HepG2 (cell line): ENCODE results near the gene CGA. TPM values are rescaled to one million over a fixed set of nuclear protein-coding genes. Genes with fewer than 3 reads are reported as not detected.

Source experiments
- ATAC-seq: fragments of 200-7000 bp; cut with Tn5 transposase; 3 replicates; pipeline ENCODE4 v1.9.1; 2020; ENCODE audit warnings: mild to moderate bottlenecking, moderate library complexity
- BruUV-seq: library from RNA; stranded (reverse); fragments of 400-500 nt; replicated peaks from 2 replicates; lab custom pipeline; 2021; lab: Mats Ljungman, UMichigan
- CTCF ChIA-PET: fragments of 300-600 bp; formaldehyde crosslinking; extraction: SDS; loops from one replicate; lab custom pipeline; 2021; ENCODE audit warnings: low total read pairs, inconsistent platforms, low intra/inter-chr PET ratio; lab: Yijun Ruan, JAX
- POLR2A ChIA-PET: fragments of 350-600 bp; sonication (Branson Sonifier 250); formaldehyde crosslinking; loops from one replicate; lab custom pipeline; 2020; ENCODE audit warnings: antibody characterized with exemption, inconsistent platforms; lab: Yijun Ruan, JAX
- DNase-seq: peaks from one replicate; pipeline ENCODE4 v3.0.0-alpha.2; 2015; ENCODE audit warnings: low spot score
- FAIRE-seq: peaks from 3 replicates; lab custom pipeline; 2011; peaks lifted over from hg19 to GRCh38; lab: Jason Lieb, UNC
- H2AFZ ChIP-seq: one replicate; pipeline ENCODE4 v1.6.1; 2011; ENCODE audit warnings: low read length, inconsistent platforms
- H3K27ac ChIP-seq: fragments of 300-600 bp; 3 replicates; pipeline ENCODE4 v1.8.0; 2011; ENCODE audit warnings: mixed run types, mild to moderate bottlenecking, mixed read lengths, low read length, inconsistent platforms; ENCODE audit not compliant: insufficient read depth; ENCODE audit errors: extremely low read length
- H3K27me3 ChIP-seq, 2 experiments: fragments of 200-600 bp in 1 of 2; 2 replicates in 1 of 2; 3 replicates in 1 of 2; pipeline versions ENCODE4 v1.6.0 to v1.8.0; 2011; ENCODE audit warnings: low read length in 2 of 2, mild to moderate bottlenecking in 2 of 2, moderate library complexity in 2 of 2, inconsistent platforms in 1 of 2; ENCODE audit not compliant: insufficient read depth in 2 of 2, control insufficient read depth in 1 of 2
- H3K36me3 ChIP-seq, 2 experiments: fragments of 200-600 bp in 1 of 2; replicated peaks in 1 of 2; 2 replicates in 1 of 2; 3 replicates in 1 of 2; pipeline versions ENCODE4 v1.5.1 to v1.8.0; 2011; ENCODE audit warnings: low read length in 2 of 2, inconsistent platforms in 1 of 2; ENCODE audit not compliant: insufficient read depth in 2 of 2, control insufficient read depth in 1 of 2
- H3K4me1 ChIP-seq: 2 replicates; pipeline ENCODE4 v1.5.1; 2012; ENCODE audit warnings: low read length, inconsistent platforms; ENCODE audit not compliant: insufficient read depth
- H3K4me2 ChIP-seq: 2 replicates; pipeline ENCODE4 v1.6.0; 2011; ENCODE audit warnings: low read depth, low read length, inconsistent platforms
- H3K4me3 ChIP-seq, 3 experiments: fragments of 200-600 bp in 1 of 3; sonication (generic), shearing (Covaris generic) in 1 of 3; replicated peaks in 1 of 3; 2 replicates each; pipeline ENCODE4 v1.5.1; 2011 to 2016; ENCODE audit warnings: low read length in 3 of 3, inconsistent platforms in 2 of 3, low read depth in 2 of 3, mild to moderate bottlenecking in 2 of 3, control low read depth in 1 of 3, mixed read lengths in 1 of 3; ENCODE audit not compliant: insufficient read depth in 1 of 3
- H3K79me2 ChIP-seq: one replicate; pipeline ENCODE4 v1.6.1; 2011; ENCODE audit warnings: low read length, inconsistent platforms; ENCODE audit not compliant: insufficient read depth
- H3K9ac ChIP-seq: 2 replicates; pipeline ENCODE4 v1.6.0; 2011; ENCODE audit warnings: mild to moderate bottlenecking, low read depth, low read length, inconsistent platforms; ENCODE audit not compliant: insufficient read depth
- H3K9me3 ChIP-seq: 2 replicates; pipeline ENCODE4 v1.5.1; 2012; ENCODE audit warnings: mild to moderate bottlenecking, low read length
- H4K20me1 ChIP-seq: 2 replicates; pipeline ENCODE4 v1.6.0; 2011; ENCODE audit warnings: inconsistent platforms, mild to moderate bottlenecking, low read length, moderate library complexity; ENCODE audit not compliant: insufficient read depth
- DMAP1 ChIP-seq: IDR thresholded peaks from 2 replicates; pipeline ENCODE4 v1.6.1; 2016
- ELF4 ChIP-seq: sonication (generic); formaldehyde crosslinking; IDR thresholded peaks from 2 replicates; pipeline ENCODE4 v1.5.0; 2020; ENCODE audit warnings: missing genetic modification reagents, mild to moderate bottlenecking, moderate library complexity, borderline replicate concordance
- FOXP1 ChIP-seq, 2 experiments: fragments of 450-650 bp in 1 of 2; IDR thresholded peaks; 2 replicates each; pipeline ENCODE4 v1.6.1; 2017 to 2018; ENCODE audit warnings: antibody characterized with exemption in 1 of 2
- GABPA ChIP-seq, 2 experiments: IDR thresholded peaks; 2 replicates each; pipeline ENCODE4 v1.6.1; 2011 to 2016; ENCODE audit warnings: low read depth in 2 of 2, low read length in 1 of 2, missing biosample characterization in 1 of 2, missing genetic modification characterization in 1 of 2
- JDP2 ChIP-seq: sonication (generic); formaldehyde crosslinking; IDR thresholded peaks from 2 replicates; pipeline ENCODE4 v1.8.1; 2022; ENCODE audit warnings: missing genetic modification reagents, borderline replicate concordance
- MEIS2 ChIP-seq: sonication (generic); formaldehyde crosslinking; IDR thresholded peaks from 2 replicates; pipeline ENCODE4 v1.9.0; 2021; ENCODE audit warnings: mild to moderate bottlenecking, missing genetic modification reagents
- NCOA1 ChIP-seq: sonication (generic); formaldehyde crosslinking; IDR thresholded peaks from 2 replicates; pipeline ENCODE4 v1.9.0; 2021; ENCODE audit warnings: missing genetic modification reagents
- RAD51 ChIP-seq: fragments of 450-650 bp; IDR thresholded peaks from 2 replicates; pipeline ENCODE4 v1.6.1; 2016; ENCODE audit warnings: borderline replicate concordance
- YEATS4 ChIP-seq: sonication (generic); formaldehyde crosslinking; IDR thresholded peaks from 2 replicates; pipeline ENCODE4 v1.4.0; 2020; ENCODE audit warnings: missing genetic modification reagents, borderline replicate concordance
- ZNF282 ChIP-seq: fragments of 450-650 bp; IDR thresholded peaks from 2 replicates; pipeline ENCODE4 v1.6.1; 2018; ENCODE audit not compliant: partially characterized antibody
- ZNF33A ChIP-seq: sonication (generic); formaldehyde crosslinking; IDR thresholded peaks from 2 replicates; pipeline ENCODE4 v1.5.1; 2020; ENCODE audit warnings: missing genetic modification reagents, mild to moderate bottlenecking, moderate library complexity, borderline replicate concordance
- ZNF354B ChIP-seq: sonication (generic); formaldehyde crosslinking; IDR thresholded peaks from 2 replicates; pipeline ENCODE4 v1.8.0; 2022; ENCODE audit warnings: mild to moderate bottlenecking, missing genetic modification reagents
- ZNF549 ChIP-seq: sonication (generic); formaldehyde crosslinking; IDR thresholded peaks from 2 replicates; pipeline ENCODE4 v1.5.0; 2020; ENCODE audit warnings: missing genetic modification reagents
- ZNF720 ChIP-seq: sonication (generic); formaldehyde crosslinking; IDR thresholded peaks from 2 replicates; pipeline ENCODE4 v1.4.0; 2020; ENCODE audit warnings: missing genetic modification reagents
- ZNF790 ChIP-seq: sonication (generic); formaldehyde crosslinking; IDR thresholded peaks from 2 replicates; pipeline ENCODE4 v1.8.0; 2022; ENCODE audit warnings: missing genetic modification reagents, mild to moderate bottlenecking, borderline replicate concordance
- WGBS: methylation state at CpG from one replicate; pipeline ENCODE4 v1.1.6; 2017; ENCODE audit warnings: low lambda C conversion rate; 5-methylcytosine and 5-hydroxymethylcytosine counted together
- in situ Hi-C: cut with HindIII; loops from 2 replicates; pipeline ENCODE4 v1.10.0; 2017; ENCODE audit warnings: low pct_unique_long_range_greater_than_20kb; ENCODE audit not compliant: extremely low pct_ligation_motif_present
- intact Hi-C: fragments of 100-400 bp; cut with micrococcal nuclease; formaldehyde crosslinking; loops from one replicate; pipeline ENCODE4 v1.10.0; 2022; ENCODE audit not compliant: unreplicated experiment
- polyA plus RNA-seq, 8 experiments: library from polyadenylated mRNA; depleted of rRNA in 3 of 8; stranded (reverse) in 7 of 8; unstranded in 1 of 8; fragments of >200 nt; fragmentation: Illumina TruSeq in 4 of 8; extraction: Trizol in 4 of 8; gene quantifications; 2 replicates each; pipeline versions ENCODE4 v1.2.1 to v1.2.3, GENCODE V29; 2011 to 2016; ENCODE audit warnings: low read depth in 4 of 8, missing spikeins in 1 of 8, mixed read lengths in 1 of 8; ENCODE audit not compliant: insufficient read depth in 1 of 8
- total RNA-seq, 5 experiments: library from RNA; depleted of rRNA; stranded (reverse); fragments of >200 nt; fragmentation: Illumina TruSeq; extraction: Trizol; gene quantifications; 2 replicates each; pipeline ENCODE4 v1.2.3, GENCODE V29; 2016; ENCODE audit warnings: low read depth in 1 of 5
- TF ChIP-seq, protein P1 (sequence below): IDR thresholded peaks from 2 replicates; pipeline ENCODE4 v1.6.1; 2012; ENCODE audit warnings: low read length, improper control_type of control experiment
- TF ChIP-seq, protein P2 (sequence below): sonication (generic); formaldehyde crosslinking; IDR thresholded peaks from 2 replicates; pipeline ENCODE4 v1.5.0; 2020; ENCODE audit warnings: missing genetic modification reagents
- TF ChIP-seq, protein P3 (sequence below): sonication (generic); formaldehyde crosslinking; IDR thresholded peaks from 2 replicates; pipeline ENCODE4 v1.9.0; 2021; ENCODE audit warnings: missing genetic modification reagents, mild to moderate bottlenecking, borderline replicate concordance

Gene CGA
- total and polyA plus RNA-seq, 2 of the 13 experiments (the other 11 are each of a cell fraction or from before 2014, with no cell fraction given) = 0.09 TPM; not detected in 1

DNA sequence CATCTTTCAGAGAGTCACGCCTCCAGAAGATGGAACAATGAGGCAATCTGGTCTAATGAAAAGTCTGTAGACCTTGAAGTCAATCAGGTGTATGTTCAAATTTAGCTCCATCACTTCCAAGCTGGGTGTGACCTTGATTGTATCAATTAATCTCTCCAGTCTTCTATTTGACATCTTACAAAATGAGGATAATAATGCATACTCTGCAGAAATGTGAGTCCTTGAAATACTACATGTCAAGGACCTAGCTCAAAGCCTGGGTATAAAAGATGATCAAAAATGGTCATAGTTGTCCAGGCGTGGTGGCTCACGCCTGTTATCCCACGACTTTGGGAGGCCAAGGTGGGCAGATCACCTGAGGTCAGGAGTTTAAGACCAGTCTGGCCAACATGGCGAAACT, 29.8 kb downstream of the CGA start (continued):
- TF ChIP-seq GABPA (IDR thresholded peaks at IDR 0.05; ENCODE audit: low read depth, low read length) = no peak
- TF ChIP-seq GABPA (CRISPR knock-in tag; IDR thresholded peaks at IDR 0.05; ENCODE audit: low read depth) = no peak
- TF ChIP-seq, all 625 proteins: peak for 2

DNA sequence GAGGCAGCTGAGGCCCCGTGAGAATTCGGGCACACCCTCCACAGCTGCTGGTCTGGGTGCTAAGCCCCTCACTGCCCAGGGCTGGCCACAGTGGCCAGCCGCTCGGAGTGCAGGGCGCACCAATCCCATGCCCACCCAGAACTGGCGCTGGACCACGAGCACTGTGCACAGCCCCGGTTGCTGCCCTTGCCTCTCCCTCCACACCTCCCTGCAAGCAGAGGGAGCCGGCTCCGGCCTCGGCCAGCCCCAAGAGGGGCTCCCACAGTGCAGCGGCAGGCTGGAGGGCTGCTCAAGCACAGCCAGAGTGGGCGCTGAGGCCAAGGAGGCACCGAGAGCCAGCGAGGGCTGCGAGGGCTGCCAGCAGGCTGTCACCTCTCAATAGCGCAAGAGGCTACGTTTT, 35.0 kb downstream of the CGA start:
- Histone ChIP-seq H3K79me2 (no peaks in the 10 kb centered on the region), H3K27ac (no peak overlapping the region), H3K36me3 (no peaks in the 10 kb centered on the region), H3K9ac (no peak overlapping the region), H2AFZ (no peak overlapping the region), H3K27me3 (no peaks in the 10 kb centered on the region; a peak in 1 of 5 replicates), H3K4me2 (no peak overlapping the region), H3K4me3 (no peak overlapping the region), H3K4me1 (no peaks in the 10 kb centered on the region), H3K9me3 (no peaks in the 10 kb centered on the region), H4K20me1 (no peaks in the 10 kb centered on the region)
- in situ Hi-C loops (no loop called here), intact Hi-C loops (no loop called here)
- BruUV-seq = no TSS peak
- POLR2A ChIA-PET = no interaction called here
- ATAC-seq (no peak), FAIRE-seq (no peak), DNase-seq (no peak)
- CTCF ChIA-PET = no interaction called here
- WGBS = 69% methylated on average over 6 of the region's 18 CpGs
- no peak for TF ChIP-seq ZNF549
- TF ChIP-seq ELF4 (CRISPR knock-in tag) = no peak
- no peak for TF ChIP-seq ZNF354B (CRISPR knock-in tag)
- no peak for TF ChIP-seq ZNF720
- no peak for TF ChIP-seq ZNF282
- no peak for TF ChIP-seq MEIS2 (CRISPR knock-in tag)
- TF ChIP-seq, protein P1, sequence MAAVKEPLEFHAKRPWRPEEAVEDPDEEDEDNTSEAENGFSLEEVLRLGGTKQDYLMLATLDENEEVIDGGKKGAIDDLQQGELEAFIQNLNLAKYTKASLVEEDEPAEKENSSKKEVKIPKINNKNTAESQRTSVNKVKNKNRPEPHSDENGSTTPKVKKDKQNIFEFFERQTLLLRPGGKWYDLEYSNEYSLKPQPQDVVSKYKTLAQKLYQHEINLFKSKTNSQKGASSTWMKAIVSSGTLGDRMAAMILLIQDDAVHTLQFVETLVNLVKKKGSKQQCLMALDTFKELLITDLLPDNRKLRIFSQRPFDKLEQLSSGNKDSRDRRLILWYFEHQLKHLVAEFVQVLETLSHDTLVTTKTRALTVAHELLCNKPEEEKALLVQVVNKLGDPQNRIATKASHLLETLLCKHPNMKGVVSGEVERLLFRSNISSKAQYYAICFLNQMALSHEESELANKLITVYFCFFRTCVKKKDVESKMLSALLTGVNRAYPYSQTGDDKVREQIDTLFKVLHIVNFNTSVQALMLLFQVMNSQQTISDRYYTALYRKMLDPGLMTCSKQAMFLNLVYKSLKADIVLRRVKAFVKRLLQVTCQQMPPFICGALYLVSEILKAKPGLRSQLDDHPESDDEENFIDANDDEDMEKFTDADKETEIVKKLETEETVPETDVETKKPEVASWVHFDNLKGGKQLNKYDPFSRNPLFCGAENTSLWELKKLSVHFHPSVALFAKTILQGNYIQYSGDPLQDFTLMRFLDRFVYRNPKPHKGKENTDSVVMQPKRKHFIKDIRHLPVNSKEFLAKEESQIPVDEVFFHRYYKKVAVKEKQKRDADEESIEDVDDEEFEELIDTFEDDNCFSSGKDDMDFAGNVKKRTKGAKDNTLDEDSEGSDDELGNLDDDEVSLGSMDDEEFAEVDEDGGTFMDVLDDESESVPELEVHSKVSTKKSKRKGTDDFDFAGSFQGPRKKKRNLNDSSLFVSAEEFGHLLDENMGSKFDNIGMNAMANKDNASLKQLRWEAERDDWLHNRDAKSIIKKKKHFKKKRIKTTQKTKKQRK = no peak
- TF ChIP-seq, protein P2, sequence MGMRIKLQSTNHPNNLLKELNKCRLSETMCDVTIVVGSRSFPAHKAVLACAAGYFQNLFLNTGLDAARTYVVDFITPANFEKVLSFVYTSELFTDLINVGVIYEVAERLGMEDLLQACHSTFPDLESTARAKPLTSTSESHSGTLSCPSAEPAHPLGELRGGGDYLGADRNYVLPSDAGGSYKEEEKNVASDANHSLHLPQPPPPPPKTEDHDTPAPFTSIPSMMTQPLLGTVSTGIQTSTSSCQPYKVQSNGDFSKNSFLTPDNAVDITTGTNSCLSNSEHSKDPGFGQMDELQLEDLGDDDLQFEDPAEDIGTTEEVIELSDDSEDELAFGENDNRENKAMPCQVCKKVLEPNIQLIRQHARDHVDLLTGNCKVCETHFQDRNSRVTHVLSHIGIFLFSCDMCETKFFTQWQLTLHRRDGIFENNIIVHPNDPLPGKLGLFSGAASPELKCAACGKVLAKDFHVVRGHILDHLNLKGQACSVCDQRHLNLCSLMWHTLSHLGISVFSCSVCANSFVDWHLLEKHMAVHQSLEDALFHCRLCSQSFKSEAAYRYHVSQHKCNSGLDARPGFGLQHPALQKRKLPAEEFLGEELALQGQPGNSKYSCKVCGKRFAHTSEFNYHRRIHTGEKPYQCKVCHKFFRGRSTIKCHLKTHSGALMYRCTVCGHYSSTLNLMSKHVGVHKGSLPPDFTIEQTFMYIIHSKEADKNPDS = no peak
- no peak for TF ChIP-seq RAD51
- no peak for TF ChIP-seq DMAP1 (CRISPR knock-in tag)
- no peak for TF ChIP-seq ZNF33A (CRISPR knock-in tag)
- no peak for TF ChIP-seq YEATS4 (CRISPR knock-in tag)
- no peak for TF ChIP-seq JDP2 (CRISPR knock-in tag)
- no peak for TF ChIP-seq NCOA1 (CRISPR knock-in tag)
- TF ChIP-seq, protein P3, sequence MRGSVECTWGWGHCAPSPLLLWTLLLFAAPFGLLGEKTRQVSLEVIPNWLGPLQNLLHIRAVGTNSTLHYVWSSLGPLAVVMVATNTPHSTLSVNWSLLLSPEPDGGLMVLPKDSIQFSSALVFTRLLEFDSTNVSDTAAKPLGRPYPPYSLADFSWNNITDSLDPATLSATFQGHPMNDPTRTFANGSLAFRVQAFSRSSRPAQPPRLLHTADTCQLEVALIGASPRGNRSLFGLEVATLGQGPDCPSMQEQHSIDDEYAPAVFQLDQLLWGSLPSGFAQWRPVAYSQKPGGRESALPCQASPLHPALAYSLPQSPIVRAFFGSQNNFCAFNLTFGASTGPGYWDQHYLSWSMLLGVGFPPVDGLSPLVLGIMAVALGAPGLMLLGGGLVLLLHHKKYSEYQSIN = no peak
- no peak for TF ChIP-seq ZNF790
- TF ChIP-seq FOXP1 (IDR thresholded peaks at IDR 0.05) = no peak
- no peak for TF ChIP-seq FOXP1 (CRISPR knock-in tag; IDR thresholded peaks at IDR 0.05)
